SK-N-DZ (cell line): ENCODE results near the gene TRRAP.

Experiments used
- DNase-seq: peaks from one replicate; pipeline ENCODE4 v3.0.0-alpha.2; 2015; ENCODE audit warnings: low spot score

The TRRAP gene

DNA sequence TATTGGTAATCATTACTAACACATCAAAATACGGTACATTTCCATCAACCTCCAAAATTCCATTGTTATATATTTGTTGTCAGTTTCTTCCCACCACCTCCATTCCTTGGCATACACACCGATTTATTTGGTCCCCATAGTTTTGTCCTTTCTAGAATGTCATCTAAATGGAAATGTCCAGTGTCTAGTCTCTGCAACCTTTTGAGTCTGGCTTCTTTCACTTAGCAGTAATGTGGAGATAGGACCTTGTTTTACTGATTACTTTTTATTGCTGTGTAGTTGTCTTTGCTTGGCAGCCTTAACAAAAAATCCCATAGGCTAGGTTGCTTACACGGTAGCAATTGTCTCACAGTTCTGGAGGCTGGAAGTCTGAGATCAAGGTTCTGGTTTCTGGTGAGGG is 22.5 kb downstream of the TRRAP start:
- no peak for DNase-seq

GRCh38 chr7:98902523-98902922 is 24.2 kb downstream of the TRRAP start:
- DNase-seq, result no peak

GRCh38 chr7:98903246-98903645 is 24.9 kb downstream of the TRRAP start:
- no peak for DNase-seq

- no peak for DNase-seq
Observed at GRCh38 chr7:98907570-98907969, 29.2 kb downstream of the TRRAP start.

GRCh38 chr7:98908585-98908984 is 30.3 kb downstream of the TRRAP start:
- DNase-seq, result no peak

DNA sequence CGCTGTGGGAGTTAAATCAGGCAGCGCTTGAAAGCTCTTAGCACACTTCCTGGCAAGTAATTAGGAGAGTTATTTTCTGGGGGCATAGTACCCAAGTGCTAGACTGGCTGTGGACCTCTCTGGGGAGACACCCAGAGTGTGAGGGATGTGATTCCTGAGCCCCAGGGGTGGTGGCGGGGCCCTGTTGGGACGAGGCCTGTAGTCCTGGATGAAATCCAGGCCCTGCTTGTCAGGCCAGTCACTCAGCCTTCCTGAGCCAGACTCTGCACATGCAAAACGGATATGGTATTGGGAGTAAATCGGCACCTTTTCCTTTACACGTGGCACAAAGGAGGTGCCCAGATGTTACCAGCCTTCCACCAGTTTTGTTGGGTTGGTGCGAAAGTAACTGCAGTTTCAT is 31.2 kb downstream of the TRRAP start:
- DNase-seq, result no peak

GRCh38 chr7:98910427-98910826 is 32.1 kb downstream of the TRRAP start:
- DNase-seq, result no peak

- DNase-seq, result no peak
Observed at GRCh38 chr7:98911916-98912315, 33.6 kb downstream of the TRRAP start.

- no peak for DNase-seq
Observed at GRCh38 chr7:98913026-98913425, 34.7 kb downstream of the TRRAP start.

DNA sequence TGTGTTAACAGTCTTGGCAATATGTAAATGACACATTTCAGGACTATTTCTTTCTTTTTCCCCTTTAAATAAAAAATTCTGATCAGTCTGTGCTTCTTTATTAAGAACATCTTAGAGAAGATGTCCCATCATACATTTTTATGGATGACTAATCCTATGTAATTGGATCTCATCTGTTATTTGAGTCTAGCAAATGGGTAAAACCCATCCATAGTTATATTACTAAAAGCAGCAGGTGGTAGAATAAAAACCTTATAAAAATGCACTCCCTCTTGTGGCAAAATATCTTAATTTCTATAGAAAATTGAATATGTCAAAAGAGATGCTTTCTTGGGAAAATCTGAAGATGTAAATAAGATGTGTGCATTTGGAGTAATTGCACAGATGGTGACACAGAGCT is 35.3 kb downstream of the TRRAP start:
- no peak for DNase-seq

DNA sequence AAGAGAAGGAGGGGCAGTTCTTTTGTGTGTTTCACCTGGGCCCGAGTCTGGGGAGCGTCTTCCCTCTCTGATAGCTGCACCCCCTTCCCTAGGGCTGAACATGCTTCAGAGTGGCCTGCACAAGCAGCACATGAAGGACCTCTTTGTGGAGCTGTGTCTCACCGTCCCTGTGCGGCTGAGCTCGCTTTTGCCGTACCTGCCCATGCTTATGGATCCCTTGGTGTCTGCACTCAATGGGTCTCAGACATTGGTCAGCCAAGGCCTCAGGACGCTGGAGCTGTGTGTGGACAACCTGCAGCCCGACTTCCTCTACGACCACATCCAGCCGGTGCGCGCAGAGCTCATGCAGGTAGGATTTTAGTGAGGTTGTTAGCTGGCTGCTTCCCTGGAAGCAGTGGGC is 39.0 kb downstream of the TRRAP start:
- no peak for DNase-seq

- no peak for DNase-seq
Observed at GRCh38 chr7:98921608-98922372, 43.5 kb downstream of the TRRAP start.

GRCh38 chr7:98922392-98923187 is 44.3 kb downstream of the TRRAP start:
- no peak for DNase-seq

- DNase-seq, result no peak
Observed at GRCh38 chr7:98923512-98923911, 45.2 kb downstream of the TRRAP start.

GRCh38 chr7:98927125-98927524 is 48.8 kb downstream of the TRRAP start:
- DNase-seq, result no peak

- DNase-seq, result no peak
Observed at GRCh38 chr7:98930464-98930863, 52.1 kb downstream of the TRRAP start.

- no peak for DNase-seq
Observed at GRCh38 chr7:98930921-98931320, 52.6 kb downstream of the TRRAP start.

DNA sequence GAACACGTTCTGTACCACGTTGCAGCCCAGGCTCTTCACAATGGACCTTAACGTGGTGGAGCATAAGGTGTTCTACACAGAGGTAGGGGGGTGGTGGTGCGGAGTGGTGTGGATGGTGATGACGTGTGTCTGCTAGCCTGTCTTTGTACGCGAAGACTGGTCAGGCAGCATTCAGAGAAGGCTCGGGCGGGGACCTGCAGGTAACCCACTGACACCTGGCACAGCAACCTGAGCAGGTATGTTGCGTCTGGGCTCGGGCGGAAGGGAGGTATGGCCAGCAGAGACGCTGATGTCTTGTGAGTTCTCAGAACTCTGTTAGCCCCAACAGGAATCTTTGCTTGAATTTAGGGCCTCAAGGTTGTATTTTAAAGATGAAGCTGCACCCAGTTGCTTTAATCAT is 55.0 kb downstream of the TRRAP start:
- no peak for DNase-seq

DNA sequence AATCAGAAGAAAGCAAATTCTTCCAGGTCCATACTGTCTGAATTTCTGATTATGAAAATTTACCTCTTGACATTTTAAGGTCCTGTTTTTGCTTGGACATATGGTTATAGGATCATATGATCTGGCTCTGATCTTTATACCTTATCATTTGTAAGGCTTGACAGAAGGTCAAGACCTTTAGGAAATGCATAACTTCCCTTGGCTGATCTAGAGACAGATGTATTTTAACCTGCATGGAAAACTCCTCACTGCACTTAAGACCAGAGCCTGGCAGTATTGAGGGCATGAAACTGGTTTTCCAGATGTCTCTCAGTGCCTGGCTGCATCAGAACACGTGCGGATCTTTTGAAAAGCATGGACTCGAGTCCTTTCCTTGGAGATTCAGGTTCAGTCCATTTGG is 55.9 kb downstream of the TRRAP start:
- no peak for DNase-seq

DNA sequence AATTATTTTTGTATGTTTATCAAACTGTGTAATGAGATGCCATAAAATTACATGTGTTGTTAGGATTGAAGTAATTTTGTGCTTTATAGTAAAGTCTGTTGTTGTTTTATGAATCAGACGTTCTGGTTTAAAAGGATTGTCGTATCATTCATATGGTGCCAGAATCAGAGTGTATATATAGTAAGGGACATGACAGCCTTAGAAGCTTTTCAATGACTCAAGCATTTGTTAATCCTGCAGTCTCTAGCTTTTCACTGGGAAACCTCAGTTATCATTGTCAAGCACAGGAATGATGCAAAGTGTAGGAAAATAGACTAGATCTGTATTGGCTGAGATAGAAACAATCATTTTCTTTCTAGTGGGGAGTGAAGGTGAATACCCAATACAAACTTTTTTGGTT is 57.5 kb downstream of the TRRAP start:
- no peak for DNase-seq

DNA sequence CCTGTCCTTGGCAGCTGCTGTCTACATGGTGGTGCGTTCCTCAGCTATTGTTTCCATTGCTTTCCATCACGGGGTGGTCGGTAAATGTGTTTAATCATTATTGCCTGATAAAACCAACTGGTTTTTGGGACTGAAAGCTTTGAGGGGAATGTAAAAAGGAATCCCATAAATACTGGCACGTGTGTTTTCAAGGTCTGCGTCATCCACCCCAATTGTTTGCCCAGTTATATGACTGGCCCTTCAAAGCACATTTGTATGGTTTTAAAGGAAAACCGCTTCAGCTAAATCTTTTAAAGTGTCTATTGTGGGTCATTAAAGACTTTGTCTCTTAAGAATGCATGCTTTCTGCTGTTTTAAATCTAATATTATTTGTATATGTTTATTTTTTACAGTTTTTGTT is 65.0 kb downstream of the TRRAP start:
- DNase-seq, result no peak

DNA sequence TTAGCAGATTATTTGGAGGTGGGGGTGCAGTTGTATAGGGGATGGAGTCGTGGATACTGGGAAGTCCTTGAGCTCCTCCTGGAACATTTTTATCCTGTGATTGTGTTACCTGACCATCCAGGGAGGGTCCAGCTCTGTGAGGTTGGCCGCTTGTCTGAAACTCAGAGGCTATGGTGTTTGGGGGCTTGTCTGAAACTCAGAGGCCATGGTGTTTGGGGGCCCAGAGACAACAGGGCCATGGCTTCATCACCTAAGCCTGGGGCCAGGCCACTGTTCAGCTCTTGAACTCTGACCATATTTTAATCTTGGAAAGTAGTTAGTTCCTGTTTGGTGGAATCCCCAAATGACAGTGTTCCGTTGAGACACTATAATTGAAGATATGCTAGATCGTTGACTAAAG is 66.1 kb downstream of the TRRAP start:
- no peak for DNase-seq

- DNase-seq, result no peak
Observed at GRCh38 chr7:98945852-98946251, 67.5 kb downstream of the TRRAP start.
